ENCODE measurements around the gene BPIFB1. TPM values are rescaled to one million over a fixed set of nuclear protein-coding genes. Genes with fewer than 3 reads are reported as not detected.

BPIFB1 gene, protein sequence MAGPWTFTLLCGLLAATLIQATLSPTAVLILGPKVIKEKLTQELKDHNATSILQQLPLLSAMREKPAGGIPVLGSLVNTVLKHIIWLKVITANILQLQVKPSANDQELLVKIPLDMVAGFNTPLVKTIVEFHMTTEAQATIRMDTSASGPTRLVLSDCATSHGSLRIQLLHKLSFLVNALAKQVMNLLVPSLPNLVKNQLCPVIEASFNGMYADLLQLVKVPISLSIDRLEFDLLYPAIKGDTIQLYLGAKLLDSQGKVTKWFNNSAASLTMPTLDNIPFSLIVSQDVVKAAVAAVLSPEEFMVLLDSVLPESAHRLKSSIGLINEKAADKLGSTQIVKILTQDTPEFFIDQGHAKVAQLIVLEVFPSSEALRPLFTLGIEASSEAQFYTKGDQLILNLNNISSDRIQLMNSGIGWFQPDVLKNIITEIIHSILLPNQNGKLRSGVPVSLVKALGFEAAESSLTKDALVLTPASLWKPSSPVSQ
- not detected for total RNA-seq
- total RNA-seq = 0 to 0.23 reads per million in 2 donors

DNA sequence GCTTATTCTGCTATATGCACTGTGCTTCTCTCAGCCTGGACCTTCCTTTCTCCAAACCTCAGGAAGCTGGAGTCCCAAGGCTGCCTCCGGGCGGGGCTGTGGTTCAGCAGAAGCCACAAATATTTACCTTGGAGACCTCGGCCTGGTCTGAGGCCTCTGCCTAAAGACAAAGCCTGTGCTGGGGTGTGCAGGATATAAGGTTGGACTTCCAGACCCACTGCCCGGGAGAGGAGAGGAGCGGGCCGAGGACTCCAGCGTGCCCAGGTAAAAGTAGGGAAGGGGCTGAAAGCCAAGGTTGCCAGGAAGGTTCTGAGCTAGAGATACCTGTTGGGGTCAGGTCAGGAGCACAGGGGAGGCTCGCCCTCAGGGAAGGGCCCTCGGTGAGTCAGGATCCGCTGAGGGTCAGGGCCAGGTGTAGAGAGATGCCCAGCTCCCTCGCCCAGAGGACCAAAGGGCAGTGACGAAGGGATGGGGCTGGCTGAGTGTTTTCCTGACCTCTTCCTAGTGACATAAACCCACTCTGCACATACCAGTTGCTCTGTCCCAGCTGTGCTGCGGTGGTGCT, at the start of gene BPIFB1:
BPIFB1 (plus strand) TSS at position 224 of the 565 bp plus-strand sequence. CDS start 2,860 bp downstream, outside the sequence.
- H3K27me3 Mint-ChIP-seq = peaks cover 52% of the 10 kb centered on the region
- H3K27ac Mint-ChIP-seq = no peak within 1 kb of the TSS
- H3K9me3 ChIP-seq (ENCODE audit: control insufficient read depth, low read length, poor library complexity, severe bottlenecking) = no peaks in the 10 kb centered on the region
- H3K36me3 Mint-ChIP-seq (ENCODE audit: low read depth) = peaks cover 2% of the 10 kb centered on the region
- H3K4me3 Mint-ChIP-seq = peak within 1 kb of the TSS; percentile 33
- H3K4me1 Mint-ChIP-seq = peaks cover 3% of the 10 kb centered on the region
- DNase-seq = no peak
- ATAC-seq = no peak

DNA sequence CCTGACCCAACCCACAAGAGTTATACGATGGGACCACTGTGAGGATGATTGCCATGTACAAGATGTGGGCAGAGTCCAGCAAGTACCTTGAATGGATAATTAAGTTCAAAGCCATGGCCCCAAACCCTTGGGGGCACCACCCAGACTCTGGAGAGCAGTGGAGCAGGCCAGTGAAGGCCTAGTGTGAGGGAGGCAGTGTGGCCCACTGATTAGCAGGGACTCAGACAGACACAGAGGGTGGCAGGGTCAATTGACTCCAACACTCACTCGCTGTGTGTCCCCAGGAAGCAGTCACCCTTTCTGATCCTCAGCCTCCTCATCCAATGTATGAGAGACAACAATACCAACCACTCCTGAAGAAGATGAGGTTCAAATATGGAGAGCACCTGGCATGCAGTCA, 49.0 kb upstream of the BPIFB1 start:
- DNase-seq = no peak
- Mint-ChIP-seq H3K36me3 (ENCODE audit: low read depth) (no peaks in the 10 kb centered on the region), H3K27ac (no peak overlapping the region), H3K4me3 (no peak overlapping the region), H3K4me1 (peaks cover 3% of the 10 kb centered on the region), H3K27me3 (peaks cover 37% of the 10 kb centered on the region)
- no peak for ATAC-seq
- no peaks in the 10 kb centered on the region for H3K9me3 ChIP-seq (ENCODE audit: control insufficient read depth, low read length, poor library complexity, severe bottlenecking)

DNA sequence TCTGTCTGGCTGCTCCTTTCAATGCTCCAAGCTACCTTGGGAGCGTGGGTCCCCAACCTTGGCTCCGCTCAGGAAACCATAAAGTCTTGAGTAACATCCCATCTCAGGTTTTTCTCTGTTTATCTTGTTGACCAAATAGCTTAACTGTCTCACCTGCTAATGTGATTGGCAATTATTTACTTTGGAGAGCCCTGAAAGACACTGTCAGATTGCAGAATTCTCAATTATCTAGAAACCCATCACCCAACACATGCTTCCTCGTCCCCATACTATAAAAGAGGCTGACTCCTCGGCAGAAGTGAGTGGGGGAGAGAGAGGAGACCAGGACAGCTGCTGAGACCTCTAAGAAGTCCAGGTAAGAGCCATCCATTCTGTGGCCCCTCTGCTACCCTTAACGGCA, 47.3 kb upstream of the BPIFB1 start, which contains the start of gene BPIFA1:
BPIFA1 (plus strand) TSS at position 301 of the 400 bp plus-strand sequence. CDS start 1,716 bp downstream, outside the sequence.
- no peak for DNase-seq
- no peak for ATAC-seq
- Mint-ChIP-seq H3K36me3 (ENCODE audit: low read depth) (no peaks in the 10 kb centered on the region), H3K27me3 (peaks cover 44% of the 10 kb centered on the region), H3K4me1 (peaks cover 3% of the 10 kb centered on the region), H3K4me3 (no peak within 1 kb of the TSS), H3K27ac (no peak within 1 kb of the TSS)
- no peaks in the 10 kb centered on the region for H3K9me3 ChIP-seq (ENCODE audit: control insufficient read depth, low read length, poor library complexity, severe bottlenecking)

DNA sequence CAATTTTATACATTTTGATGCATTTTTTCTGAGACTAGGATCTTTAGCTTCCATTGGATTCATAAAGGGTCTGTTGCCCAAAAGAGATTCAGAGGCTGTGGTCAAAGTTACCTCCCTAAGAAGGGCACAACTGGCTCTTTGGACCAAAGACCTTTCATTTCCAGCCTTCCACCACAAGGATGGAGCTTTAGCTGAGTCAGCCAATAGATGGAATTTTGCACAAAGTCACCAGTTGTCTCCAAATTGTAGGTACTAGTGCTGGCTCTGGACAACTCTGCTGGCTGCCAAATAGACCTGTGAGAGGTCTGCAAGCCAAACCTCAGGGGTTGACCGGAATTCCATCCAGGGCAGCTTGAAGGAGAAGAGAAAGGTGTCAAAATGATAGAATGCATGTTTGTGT, 46.7 kb upstream of the BPIFB1 start:
- ATAC-seq (no peak), DNase-seq (no peak)
- Mint-ChIP-seq H3K27me3 (peaks cover 44% of the 10 kb centered on the region), H3K4me3 (no peak overlapping the region), H3K27ac (no peak overlapping the region), H3K4me1 (peaks cover 3% of the 10 kb centered on the region), H3K36me3 (ENCODE audit: low read depth) (no peaks in the 10 kb centered on the region)
- H3K9me3 ChIP-seq (ENCODE audit: control insufficient read depth, low read length, poor library complexity, severe bottlenecking) = no peaks in the 10 kb centered on the region

DNA sequence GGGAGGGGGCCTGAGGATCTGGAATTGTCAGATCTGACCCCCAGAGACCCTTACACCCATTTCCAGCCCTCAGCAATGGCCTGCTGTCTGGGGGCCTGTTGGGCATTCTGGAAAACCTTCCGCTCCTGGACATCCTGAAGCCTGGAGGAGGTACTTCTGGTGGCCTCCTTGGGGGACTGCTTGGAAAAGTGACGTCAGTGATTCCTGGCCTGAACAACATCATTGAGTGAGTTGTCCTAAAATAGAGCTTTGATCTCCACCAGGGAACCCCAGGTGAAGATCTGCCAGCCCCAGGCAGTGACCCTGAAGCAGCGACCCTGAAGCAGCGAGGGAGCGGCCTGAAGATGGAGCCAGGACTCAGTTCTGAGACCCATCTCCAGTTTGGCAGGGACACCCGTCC, 45.0 kb upstream of the BPIFB1 start:
- no peak overlapping the region for H3K27ac Mint-ChIP-seq
- no peak for ATAC-seq
- no peaks in the 10 kb centered on the region for H3K9me3 ChIP-seq (ENCODE audit: control insufficient read depth, low read length, poor library complexity, severe bottlenecking)
- DNase-seq = no peak
- H3K36me3 Mint-ChIP-seq (ENCODE audit: low read depth) = no peaks in the 10 kb centered on the region
- H3K4me3 Mint-ChIP-seq = no peak overlapping the region
- H3K27me3 Mint-ChIP-seq = peaks cover 44% of the 10 kb centered on the region
- H3K4me1 Mint-ChIP-seq = no peaks in the 10 kb centered on the region

DNA sequence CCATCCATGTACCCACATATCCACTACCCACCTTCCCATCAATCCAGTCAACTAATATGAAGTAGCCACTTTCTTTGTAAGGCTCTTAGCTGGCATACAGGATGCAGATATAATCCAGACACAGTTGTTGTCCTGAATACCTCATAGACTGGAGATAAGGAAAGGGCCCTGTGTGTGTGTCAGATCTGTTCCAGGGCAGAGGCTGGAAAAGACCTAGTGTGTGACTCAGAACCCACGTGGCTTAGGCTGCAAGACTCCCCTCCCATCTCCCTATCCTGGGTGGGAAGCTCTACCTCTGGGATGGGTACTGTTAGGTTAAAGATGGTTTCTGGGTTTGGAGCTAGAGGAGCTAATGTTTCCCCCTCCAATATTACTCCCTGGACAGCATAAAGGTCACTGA, 43.6 kb upstream of the BPIFB1 start:
- Mint-ChIP-seq H3K4me3 (no peak overlapping the region), H3K27ac (no peak overlapping the region), H3K4me1 (no peaks in the 10 kb centered on the region), H3K27me3 (peaks cover 32% of the 10 kb centered on the region), H3K36me3 (ENCODE audit: low read depth) (no peaks in the 10 kb centered on the region)
- H3K9me3 ChIP-seq (ENCODE audit: control insufficient read depth, low read length, poor library complexity, severe bottlenecking) = no peaks in the 10 kb centered on the region
- ATAC-seq (no peak), DNase-seq (no peak)

DNA sequence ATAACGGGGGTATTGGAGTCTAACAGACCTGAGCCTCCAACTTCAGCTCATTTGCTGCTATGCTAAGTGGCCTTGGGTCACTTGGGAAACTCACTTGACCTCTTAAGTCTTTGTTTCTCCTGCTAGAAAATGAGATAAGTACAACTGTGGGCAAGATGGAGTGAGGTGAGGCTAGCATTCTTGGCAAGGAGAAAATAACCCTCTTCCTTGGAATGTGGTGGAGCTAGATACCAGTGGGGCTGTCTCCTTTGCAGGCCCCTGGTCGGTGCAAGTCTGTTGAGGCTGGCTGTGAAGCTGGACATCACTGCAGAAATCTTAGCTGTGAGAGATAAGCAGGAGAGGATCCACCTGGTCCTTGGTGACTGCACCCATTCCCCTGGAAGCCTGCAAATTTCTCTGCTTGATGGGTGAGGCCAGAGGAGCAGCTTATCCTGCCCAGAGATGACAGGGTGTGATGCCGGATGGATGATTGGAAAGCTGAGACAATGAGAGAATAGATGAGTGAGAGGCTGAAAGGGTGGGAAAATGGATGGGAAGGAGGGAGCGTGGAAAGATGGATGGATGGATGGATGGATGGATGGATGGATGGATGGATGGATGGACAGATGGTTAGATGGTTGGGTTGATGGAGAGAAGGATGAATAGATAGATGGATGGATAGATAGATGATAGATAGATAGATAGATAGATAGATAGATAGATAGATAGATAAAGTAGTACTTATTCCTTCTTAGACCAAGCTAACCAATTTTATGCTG, 42.9 kb upstream of the BPIFB1 start:
- ATAC-seq (no peak), DNase-seq (no peak)
- H3K9me3 ChIP-seq (ENCODE audit: control insufficient read depth, low read length, poor library complexity, severe bottlenecking) = no peaks in the 10 kb centered on the region
- peaks cover 29% of the 10 kb centered on the region for H3K27me3 Mint-ChIP-seq
- no peaks in the 10 kb centered on the region for H3K36me3 Mint-ChIP-seq (ENCODE audit: low read depth)
- H3K4me1 Mint-ChIP-seq = no peaks in the 10 kb centered on the region
- no peak overlapping the region for H3K4me3 Mint-ChIP-seq
- H3K27ac Mint-ChIP-seq = no peak overlapping the region

DNA sequence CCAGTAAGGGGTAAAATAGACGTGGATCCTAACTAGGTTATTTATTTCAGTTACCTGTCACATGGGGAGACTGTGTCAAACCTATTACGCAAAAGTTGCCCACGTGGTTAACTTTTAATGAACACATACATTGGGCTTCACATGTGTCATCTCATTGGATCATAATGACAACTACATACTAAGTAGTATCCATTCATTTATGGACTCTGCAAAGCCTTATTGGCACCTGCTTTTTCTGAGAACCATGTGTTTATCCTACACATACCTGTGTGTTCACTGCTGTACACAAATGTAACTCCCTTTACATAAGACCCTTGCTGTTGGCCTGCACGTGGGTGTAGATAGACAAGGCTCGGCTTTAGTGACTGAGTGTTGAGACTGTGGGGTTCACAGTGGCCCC, 42.1 kb upstream of the BPIFB1 start:
- H3K9me3 ChIP-seq (ENCODE audit: control insufficient read depth, low read length, poor library complexity, severe bottlenecking) = no peaks in the 10 kb centered on the region
- Mint-ChIP-seq H3K4me1 (no peaks in the 10 kb centered on the region), H3K27ac (no peak overlapping the region), H3K4me3 (no peak overlapping the region), H3K27me3 (peaks cover 29% of the 10 kb centered on the region), H3K36me3 (ENCODE audit: low read depth) (no peaks in the 10 kb centered on the region)
- DNase-seq (no peak), ATAC-seq (no peak)

DNA sequence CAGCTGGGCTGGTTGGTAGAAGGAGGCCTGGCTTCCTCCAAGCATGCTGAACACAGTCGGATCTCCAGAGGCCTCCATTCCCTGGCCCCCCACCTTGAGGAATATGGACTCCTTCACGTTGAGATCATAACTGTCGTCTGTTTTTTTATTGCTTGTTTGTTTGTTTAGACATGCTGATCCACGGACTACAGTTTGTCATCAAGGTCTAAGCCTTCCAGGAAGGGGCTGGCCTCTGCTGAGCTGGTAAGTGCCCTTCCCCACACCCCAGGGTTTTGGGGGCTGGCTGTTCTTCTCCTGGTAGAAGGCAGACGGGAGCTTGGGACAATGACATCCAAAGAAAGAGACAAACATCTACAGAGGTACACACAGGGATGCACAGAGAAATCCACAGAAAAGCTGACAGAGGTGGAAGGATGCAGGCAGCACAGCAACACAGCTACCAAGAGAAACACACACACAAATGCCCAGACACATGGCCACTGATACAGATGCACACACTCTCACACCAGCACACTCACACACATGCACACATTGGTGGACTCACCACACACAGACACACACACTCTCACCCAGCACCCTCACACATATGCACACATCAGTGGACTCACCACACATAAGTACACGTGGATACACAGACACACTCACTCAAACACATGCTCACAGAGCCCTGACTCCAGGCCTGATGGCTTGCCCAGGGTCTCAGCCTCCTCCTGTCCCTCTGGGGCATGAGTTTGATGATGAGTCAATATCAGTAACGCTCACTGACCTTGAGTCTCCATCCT, 40.5 kb upstream of the BPIFB1 start:
- peaks cover 18% of the 10 kb centered on the region for H3K27me3 Mint-ChIP-seq
- no peaks in the 10 kb centered on the region for H3K36me3 Mint-ChIP-seq (ENCODE audit: low read depth)
- DNase-seq = no peak
- no peak overlapping the region for H3K4me3 Mint-ChIP-seq
- H3K4me1 Mint-ChIP-seq = no peaks in the 10 kb centered on the region
- no peaks in the 10 kb centered on the region for H3K9me3 ChIP-seq (ENCODE audit: control insufficient read depth, low read length, poor library complexity, severe bottlenecking)
- H3K27ac Mint-ChIP-seq = no peak overlapping the region
- ATAC-seq = no peak

DNA sequence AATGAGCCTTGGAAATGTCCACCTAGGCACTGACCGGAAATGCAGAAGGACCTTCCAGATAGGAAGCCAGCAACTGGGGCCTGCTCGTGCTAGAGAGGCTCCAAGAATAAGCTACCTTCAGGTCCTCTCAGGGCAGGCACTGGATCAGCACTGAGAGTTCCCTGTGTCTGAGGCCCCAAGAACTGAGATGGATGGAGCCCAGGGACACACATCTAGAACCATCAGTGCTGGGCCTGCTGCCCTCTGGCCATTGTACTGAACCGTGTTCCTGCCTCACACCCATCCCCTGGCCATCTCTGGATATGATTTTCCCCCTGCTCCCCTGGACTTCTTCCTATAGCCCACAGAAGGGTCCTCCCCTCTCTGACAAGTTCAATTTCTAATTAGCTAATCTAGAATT, 36.9 kb upstream of the BPIFB1 start:
- Mint-ChIP-seq H3K27ac (no peak overlapping the region), H3K4me1 (no peaks in the 10 kb centered on the region), H3K36me3 (ENCODE audit: low read depth) (no peaks in the 10 kb centered on the region), H3K27me3 (peaks cover 6% of the 10 kb centered on the region), H3K4me3 (no peak overlapping the region)
- ATAC-seq (no peak), DNase-seq (no peak)
- H3K9me3 ChIP-seq (ENCODE audit: control insufficient read depth, low read length, poor library complexity, severe bottlenecking) = no peaks in the 10 kb centered on the region

DNA sequence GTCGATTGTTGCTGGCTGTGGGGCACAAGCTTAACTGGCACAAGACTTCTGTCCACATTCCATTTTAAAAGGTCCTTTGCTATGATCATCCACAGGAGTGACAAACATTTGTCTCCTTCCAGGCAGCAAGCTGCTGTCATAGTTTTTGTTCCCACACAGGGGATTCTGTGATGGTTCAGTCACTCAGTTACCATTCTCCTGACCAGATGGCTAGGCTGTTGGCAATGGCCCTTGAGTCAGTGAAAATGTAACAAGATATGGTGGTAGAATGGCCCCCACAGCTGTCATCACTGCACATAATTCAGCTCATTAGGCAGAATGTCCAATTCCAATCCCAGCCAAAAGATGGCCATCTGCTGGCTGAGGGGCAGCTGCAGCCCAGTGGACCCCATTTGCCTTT, 33.6 kb upstream of the BPIFB1 start:
- H3K9me3 ChIP-seq (ENCODE audit: control insufficient read depth, low read length, poor library complexity, severe bottlenecking) = no peaks in the 10 kb centered on the region
- no peaks in the 10 kb centered on the region for H3K4me1 Mint-ChIP-seq
- H3K27me3 Mint-ChIP-seq = peaks cover 6% of the 10 kb centered on the region
- no peak for ATAC-seq
- no peaks in the 10 kb centered on the region for H3K36me3 Mint-ChIP-seq (ENCODE audit: low read depth)
- H3K27ac Mint-ChIP-seq = no peak overlapping the region
- H3K4me3 Mint-ChIP-seq = no peak overlapping the region
- no peak for DNase-seq

DNA sequence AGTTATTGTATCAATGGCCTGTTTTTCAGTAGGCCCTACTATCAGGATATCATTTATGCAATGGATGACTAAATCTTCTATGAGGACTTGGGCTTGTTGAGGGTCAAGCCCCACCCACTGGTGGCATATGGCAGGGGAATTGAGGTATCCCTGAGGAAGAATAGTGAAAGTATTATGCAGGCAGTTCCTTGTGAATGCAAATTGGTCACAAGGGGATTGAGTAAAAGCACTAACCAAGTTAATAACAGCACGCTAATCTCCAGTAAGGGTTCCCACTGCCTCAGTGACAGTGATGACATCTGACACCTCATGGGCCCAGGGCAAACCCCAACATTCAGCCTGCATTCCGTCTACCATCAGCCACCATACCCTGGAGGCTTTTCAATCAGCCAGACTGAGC, 32.3 kb upstream of the BPIFB1 start:
- DNase-seq = no peak
- ATAC-seq = no peak
- Mint-ChIP-seq H3K36me3 (ENCODE audit: low read depth) (no peaks in the 10 kb centered on the region), H3K27ac (no peak overlapping the region), H3K27me3 (peaks cover 6% of the 10 kb centered on the region), H3K4me1 (no peaks in the 10 kb centered on the region), H3K4me3 (no peak overlapping the region)
- H3K9me3 ChIP-seq (ENCODE audit: control insufficient read depth, low read length, poor library complexity, severe bottlenecking) = no peaks in the 10 kb centered on the region

DNA sequence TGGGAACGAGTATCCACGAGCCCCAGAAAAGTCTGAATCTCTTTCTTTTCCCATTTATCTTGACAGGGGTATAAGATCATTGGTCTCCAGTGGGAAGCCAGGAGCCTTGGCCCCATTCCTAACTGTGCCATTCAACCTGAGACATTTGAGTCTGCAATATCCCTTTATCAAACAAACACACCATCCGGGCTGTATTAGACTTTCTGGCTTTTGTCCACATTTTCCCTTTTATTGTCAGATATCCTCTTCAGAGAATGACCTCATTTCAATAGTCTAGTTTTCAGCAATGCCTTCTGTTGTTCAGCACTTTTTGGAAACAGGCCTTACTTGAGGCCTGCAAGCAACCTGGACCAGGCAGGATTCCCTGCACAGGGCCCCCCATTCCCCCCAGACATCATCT, 31.5 kb upstream of the BPIFB1 start:
- H3K36me3 Mint-ChIP-seq (ENCODE audit: low read depth) = no peaks in the 10 kb centered on the region
- H3K9me3 ChIP-seq (ENCODE audit: control insufficient read depth, low read length, poor library complexity, severe bottlenecking) = no peaks in the 10 kb centered on the region
- no peak for DNase-seq
- H3K4me3 Mint-ChIP-seq = no peak overlapping the region
- no peaks in the 10 kb centered on the region for H3K4me1 Mint-ChIP-seq
- ATAC-seq = no peak
- no peak overlapping the region for H3K27ac Mint-ChIP-seq
- H3K27me3 Mint-ChIP-seq = peaks cover 12% of the 10 kb centered on the region

All from T-helper 17 cell (primary cell).